A673 (cell line): ENCODE measurements around the gene SYN1. TPM values are rescaled to one million over a fixed set of nuclear protein-coding genes. Genes with fewer than 3 reads are reported as not detected.

Experiments
- BruUV-seq: library from RNA; stranded (reverse); fragments of 400-500 nt; replicated peaks from 2 replicates; lab custom pipeline; 2021; lab: Mats Ljungman, UMichigan
- CTCF ChIA-PET: fragments of 300-600 bp; sonication (Branson Sonifier 250); formaldehyde crosslinking; loops from one replicate; lab custom pipeline; 2022; ENCODE audit warnings: antibody characterized with exemption; lab: Charles Lee
- POLR2A ChIA-PET: fragments of 300-600 bp; sonication (Branson Sonifier 250); formaldehyde crosslinking; loops from one replicate; lab custom pipeline; 2022; ENCODE audit warnings: antibody characterized with exemption; ENCODE audit not compliant: low non-redundant PET; lab: Charles Lee
- DNase-seq: peaks from one replicate; pipeline ENCODE4 v3.0.0-alpha.2; 2015; ENCODE audit warnings: low spot score
- H3K27ac ChIP-seq: fragments of 200-600 bp; sonication (generic); 2 replicates; pipeline ENCODE4 v1.5.1; 2016; ENCODE audit warnings: mixed run types, low read depth, mild to moderate bottlenecking, mixed read lengths, antibody characterized with exemption, low read length; ENCODE audit not compliant: poor library complexity, severe bottlenecking
- H3K27me3 ChIP-seq: fragments of 200-600 bp; sonication (generic); replicated peaks from 2 replicates; pipeline ENCODE4 v1.6.1; 2017; ENCODE audit warnings: mixed run types, low read depth, mild to moderate bottlenecking, mixed read lengths, antibody characterized with exemption, low read length; ENCODE audit not compliant: insufficient read depth, poor library complexity
- H3K36me3 ChIP-seq: fragments of 200-600 bp; sonication (generic); 2 replicates; pipeline ENCODE4 v1.6.1; 2016; ENCODE audit warnings: mixed run types, mild to moderate bottlenecking, mixed read lengths, antibody characterized with exemption, low read length; ENCODE audit not compliant: insufficient read depth, poor library complexity, severe bottlenecking
- H3K4me1 ChIP-seq: fragments of 200-600 bp; sonication (generic); 2 replicates; pipeline ENCODE4 v1.6.1; 2017; ENCODE audit warnings: mixed run types, mild to moderate bottlenecking, mixed read lengths, antibody characterized with exemption, low read length; ENCODE audit not compliant: insufficient read depth, poor library complexity, severe bottlenecking
- H3K4me3 ChIP-seq: fragments of 200-600 bp; sonication (generic); 2 replicates; pipeline ENCODE4 v1.5.1; 2016; ENCODE audit warnings: low read depth, mixed run types, mild to moderate bottlenecking, mixed read lengths, low read length; ENCODE audit not compliant: poor library complexity, severe bottlenecking
- H3K9me3 ChIP-seq: fragments of 200-600 bp; sonication (generic); 2 replicates; pipeline ENCODE4 v1.6.1; 2016; ENCODE audit warnings: mixed run types, low read depth, mild to moderate bottlenecking, mixed read lengths, antibody characterized with exemption, low read length; ENCODE audit not compliant: poor library complexity, severe bottlenecking
- CTCF ChIP-seq: fragments of 300-800, 200-600 bp; sonication (generic); conservative IDR thresholded peaks from 2 replicates; pipeline ENCODE4 v1.5.1; 2017; ENCODE audit warnings: low read depth, mild to moderate bottlenecking, antibody characterized with exemption, low read length, moderate library complexity, mixed read lengths
- EZH2 ChIP-seq: fragments of 200-600 bp; sonication (generic); IDR thresholded peaks from 2 replicates; pipeline ENCODE4 v1.6.1; 2017; ENCODE audit warnings: borderline replicate concordance, low read depth, mild to moderate bottlenecking, mixed read lengths, antibody characterized with exemption, low read length; ENCODE audit not compliant: poor library complexity, severe bottlenecking
- intact Hi-C: fragments of 100-400 bp; cut with micrococcal nuclease; formaldehyde crosslinking; loops from one replicate; pipeline ENCODE4 v1.10.0; 2022; ENCODE audit not compliant: unreplicated experiment
- total RNA-seq: library from RNA; stranded (reverse); gene quantifications from 2 replicates; pipeline ENCODE4 v1.2.3, GENCODE V29; 2021

Gene SYN1
- total RNA-seq, 1 experiment from 2014 or later = 9.2 TPM

- Histone ChIP-seq H3K27ac (no peak overlapping the region), H3K27me3 (no peaks in the 10 kb centered on the region), H3K36me3 (peaks cover 5% of the 10 kb centered on the region), H3K9me3 (no peaks in the 10 kb centered on the region), H3K4me3 (no peak overlapping the region), H3K4me1 (no peaks in the 10 kb centered on the region)
- no peak for TF ChIP-seq CTCF
- no peak for TF ChIP-seq EZH2
- POLR2A ChIA-PET = interaction anchor here (0.6 kb wide), 1 partner anchor 53 kb away, joined by 10 read pairs; no protein-coding TSS in a partner anchor
- CTCF ChIA-PET = no interaction called here
- no peak for DNase-seq
- intact Hi-C loops = no loop called here
- no TSS peak for BruUV-seq
Observed at GRCh38 chrX:47632666-47633065, 13.0 kb upstream of the SYN1 start.

- H3K36me3 ChIP-seq = peaks cover 2% of the 10 kb centered on the region
- BruUV-seq = no TSS peak
- intact Hi-C loops = no loop called here
- DNase-seq = no peak
- H3K4me3 ChIP-seq = no peak overlapping the region
- no peak overlapping the region for H3K27ac ChIP-seq
- TF ChIP-seq EZH2 (no peak), CTCF (no peak)
- ChIA-PET CTCF (no interaction called here), POLR2A (no interaction called here)
- no peaks in the 10 kb centered on the region for H3K4me1 ChIP-seq
- H3K9me3 ChIP-seq = no peaks in the 10 kb centered on the region
- no peaks in the 10 kb centered on the region for H3K27me3 ChIP-seq
Observed at GRCh38 chrX:47631676-47632075, 12.0 kb upstream of the SYN1 start.

DNA sequence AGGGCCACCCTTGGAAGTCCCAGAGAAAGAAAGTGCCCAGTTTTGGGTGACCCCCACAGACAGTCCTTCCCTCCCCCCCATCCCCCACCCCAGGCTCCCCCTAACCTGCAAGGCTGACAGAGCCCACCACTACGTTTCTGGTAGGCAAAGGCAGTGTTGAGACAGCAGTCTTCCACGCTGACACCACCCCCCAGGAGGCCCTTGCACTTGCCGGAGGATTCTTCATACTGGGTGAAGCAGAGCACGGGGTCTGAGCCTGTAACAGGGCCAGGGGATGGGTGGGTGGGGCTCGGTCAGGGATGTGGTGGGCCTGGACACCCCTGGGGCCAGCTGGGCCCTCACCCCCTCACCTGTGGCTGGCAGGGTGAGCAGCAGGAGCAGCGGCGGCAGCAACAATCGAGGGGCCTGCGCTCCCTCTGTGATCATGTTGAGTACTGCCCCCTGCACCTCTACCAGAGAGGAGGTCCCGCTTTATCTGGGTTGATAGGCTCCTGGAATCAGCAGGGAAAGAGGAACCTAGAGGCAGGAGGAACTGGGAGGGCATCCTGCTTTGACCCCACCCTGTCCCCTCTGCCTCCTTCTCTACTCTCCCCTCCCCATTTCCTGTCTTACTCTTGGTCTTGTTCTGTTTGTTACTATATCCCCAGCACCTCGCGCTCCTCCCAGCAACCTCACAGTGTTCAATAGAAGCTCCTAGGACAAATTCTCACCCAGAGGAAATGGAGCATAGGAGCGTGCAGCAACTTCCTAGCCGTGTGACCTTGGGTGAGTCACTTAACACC is 10.0 kb upstream of the SYN1 start, which contains the start of gene CFP:
CFP (minus strand) TSS at position 512 of the 782 bp plus-strand sequence; CDS start at position 426, 86 bp downstream.
- no peaks in the 10 kb centered on the region for H3K27me3 ChIP-seq
- H3K27ac ChIP-seq = no peak within 1 kb of the TSS
- TF ChIP-seq EZH2 (no peak), CTCF (no peak)
- no peaks in the 10 kb centered on the region for H3K9me3 ChIP-seq
- no peaks in the 10 kb centered on the region for H3K36me3 ChIP-seq
- intact Hi-C loops = no loop called here
- CTCF ChIA-PET = no interaction called here
- no peak within 1 kb of the TSS for H3K4me3 ChIP-seq
- DNase-seq = no peak
- H3K4me1 ChIP-seq = no peaks in the 10 kb centered on the region
- BruUV-seq = no TSS peak
- POLR2A ChIA-PET = no interaction called here
